HG03378 (cell line): ENCODE measurements around the gene GOLGA6L9.
"Not testable (repeated sequence)": the region's sequence is repeated elsewhere in the genome, so short reads cannot be mapped to it uniquely, and the experiment has no call there.

Source experiments
- ATAC-seq: cut with Tn5 transposase; IDR thresholded peaks from one replicate; pipeline ENCODE4 v1.9.1; 2021; ENCODE audit warnings: mild to moderate bottlenecking, moderate library complexity; ENCODE audit not compliant: unreplicated experiment

GOLGA6L9 gene, protein sequence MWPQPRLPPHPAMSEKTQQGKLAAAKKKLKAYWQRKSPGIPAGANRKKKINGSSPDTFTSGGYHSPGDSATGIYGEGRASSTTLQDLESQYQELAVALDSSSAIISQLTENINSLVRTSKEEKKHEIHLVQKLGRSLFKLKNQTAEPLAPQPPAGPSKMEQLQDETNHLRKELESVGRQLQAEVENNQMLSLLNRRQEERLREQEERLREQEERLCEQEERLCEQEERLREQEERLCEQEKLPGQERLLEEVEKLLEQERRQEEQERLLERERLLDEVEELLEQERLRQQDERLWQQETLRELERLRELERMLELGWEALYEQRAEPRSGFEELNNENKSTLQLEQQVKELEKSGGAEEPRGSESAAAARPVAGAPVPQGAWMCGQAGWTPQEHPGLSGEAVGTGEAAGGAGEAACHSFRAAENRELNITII

GRCh38 chr15:82429693-82430092, at the start of gene GOLGA6L9:
TSS of gene GOLGA6L9 (plus strand) at chr15:82429816. CDS start at chr15:82430080, 264 bp downstream.
- ATAC-seq, result not testable (repeated sequence)

DNA sequence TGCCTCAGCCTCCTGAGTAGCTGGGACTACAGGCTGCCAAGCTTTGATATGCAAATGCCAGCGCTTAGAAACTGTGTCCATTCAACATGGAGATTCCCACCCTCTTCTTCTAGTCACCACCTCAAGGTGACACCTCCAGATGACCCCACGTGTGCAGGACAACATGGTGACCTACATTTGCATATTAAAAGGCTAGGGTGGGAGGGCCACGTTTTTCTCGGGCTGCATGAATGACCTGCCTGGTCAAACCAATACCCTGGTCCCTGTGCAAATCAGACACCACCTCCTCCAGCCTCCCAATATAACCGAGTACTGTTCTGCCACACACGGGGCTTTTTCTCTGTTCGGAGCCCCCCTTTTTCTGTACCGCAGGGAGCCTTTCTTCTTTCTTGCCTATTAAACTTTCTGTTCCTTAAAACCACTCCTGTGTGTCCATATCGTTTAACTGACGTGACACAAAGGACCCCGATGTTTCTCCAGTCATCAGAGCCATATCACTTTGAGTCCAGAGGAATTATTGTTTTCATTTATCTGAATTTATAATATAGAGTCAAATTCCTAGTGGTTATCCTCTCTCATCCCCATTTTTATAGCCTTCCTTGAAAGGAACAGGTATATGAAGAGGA, 48.2 kb upstream of the GOLGA6L9 start:
- not testable (repeated sequence) for ATAC-seq

DNA sequence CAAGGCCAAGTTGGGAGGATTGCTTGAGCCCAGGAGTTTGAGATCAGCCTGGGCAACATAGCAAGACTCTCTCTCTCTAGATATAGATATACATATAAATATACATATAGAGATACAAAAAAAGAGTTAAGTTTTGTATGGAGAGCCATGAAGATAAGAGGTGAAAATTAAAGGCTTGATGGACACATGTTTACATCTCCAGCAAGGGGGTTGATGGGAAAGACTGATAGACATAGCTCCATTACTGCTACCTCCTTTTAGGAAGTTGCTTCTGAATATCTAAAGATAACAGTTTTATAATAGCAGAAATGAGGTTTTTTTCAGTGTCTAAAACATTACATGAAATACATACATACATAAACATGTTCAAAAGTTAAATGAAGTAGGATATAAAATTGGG, 42.4 kb upstream of the GOLGA6L9 start:
- not testable (repeated sequence) for ATAC-seq

DNA sequence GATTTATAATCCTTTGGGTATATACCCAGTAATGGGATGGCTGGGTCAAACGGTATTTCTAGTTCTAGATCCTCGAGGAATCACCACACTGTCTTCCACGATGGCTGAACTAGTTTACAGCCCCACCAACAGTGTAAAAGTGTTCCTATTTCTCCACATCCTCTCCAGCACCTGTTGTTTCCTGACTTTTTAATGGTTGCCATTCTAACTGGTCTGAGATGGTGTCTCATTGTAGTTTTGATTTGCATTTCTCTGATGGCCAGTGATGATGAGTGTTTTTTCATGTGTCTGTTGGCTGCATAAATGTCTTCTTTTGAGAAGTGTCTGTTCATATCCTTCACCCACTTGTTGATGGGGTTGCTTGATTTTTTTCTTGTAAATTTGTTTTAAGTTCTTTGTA, 39.5 kb upstream of the GOLGA6L9 start:
- not testable (repeated sequence) for ATAC-seq

DNA sequence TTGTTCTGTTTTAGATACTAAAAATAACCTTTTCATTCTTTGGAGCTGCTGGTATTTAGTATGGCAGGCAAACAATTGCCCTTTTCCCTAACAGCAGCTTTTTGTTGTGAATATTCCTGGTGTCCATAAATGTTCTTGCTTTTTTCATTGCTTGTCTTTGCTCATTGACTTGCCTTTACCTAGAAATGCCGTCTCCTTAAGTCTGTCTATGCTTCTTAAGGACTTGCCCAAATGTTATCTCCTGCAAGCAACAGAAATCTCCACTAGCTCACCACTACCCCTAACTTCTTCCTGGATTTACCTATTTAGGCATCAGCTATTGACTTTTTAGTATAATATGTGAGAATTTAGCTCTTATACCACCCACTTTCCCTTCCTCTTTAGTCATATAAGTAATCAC, 37.5 kb upstream of the GOLGA6L9 start:
- ATAC-seq, result not testable (repeated sequence)

GRCh38 chr15:82393671-82394070, 35.9 kb upstream of the GOLGA6L9 start:
- no peak for ATAC-seq

DNA sequence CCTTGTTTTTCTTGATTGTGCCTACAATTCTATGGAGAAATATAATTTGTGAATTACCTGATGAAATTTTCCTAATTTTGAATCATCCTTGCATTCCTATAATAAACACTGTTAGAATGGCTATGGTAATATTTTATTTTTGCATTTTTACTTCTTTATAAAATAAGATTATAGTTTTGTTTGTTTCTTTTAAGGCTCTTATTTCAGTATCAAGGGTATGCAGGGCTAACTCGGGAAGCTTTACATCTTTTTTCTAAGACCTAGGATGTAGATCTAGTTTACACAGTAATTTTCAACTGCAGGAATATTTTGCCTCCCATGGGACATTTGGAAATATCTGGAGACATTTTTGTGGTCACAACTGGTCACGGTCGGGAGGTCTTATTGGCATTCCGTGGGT, 33.8 kb upstream of the GOLGA6L9 start:
- ATAC-seq, result not testable (repeated sequence)

DNA sequence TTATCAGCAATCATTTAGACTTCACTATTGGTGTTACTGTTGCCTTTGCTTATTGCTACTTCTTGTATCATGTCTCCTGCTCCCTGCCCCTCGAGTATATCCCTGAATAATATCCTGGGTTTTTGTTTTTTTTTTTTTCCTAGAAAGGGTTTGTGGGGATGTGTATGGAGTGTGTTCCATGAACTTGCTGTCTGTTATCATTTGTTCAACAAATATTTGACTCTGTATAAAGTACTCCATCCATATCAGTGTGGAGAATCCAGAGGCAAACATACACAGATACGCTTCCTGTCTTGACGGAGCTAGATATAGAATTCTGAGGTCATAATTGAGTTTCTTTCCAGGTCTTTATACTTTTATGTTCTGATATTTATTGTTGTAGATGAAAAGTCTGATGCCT, 31.8 kb upstream of the GOLGA6L9 start:
- ATAC-seq, result no peak

GRCh38 chr15:82398785-82399184, 30.8 kb upstream of the GOLGA6L9 start:
- no peak for ATAC-seq

- ATAC-seq, result not testable (repeated sequence)
Measured at GRCh38 chr15:82399366-82400103, 30.1 kb upstream of the GOLGA6L9 start.

- not testable (repeated sequence) for ATAC-seq
Measured at GRCh38 chr15:82401918-82402317, 27.7 kb upstream of the GOLGA6L9 start.

GRCh38 chr15:82402341-82402740, 27.3 kb upstream of the GOLGA6L9 start:
- not testable (repeated sequence) for ATAC-seq

DNA sequence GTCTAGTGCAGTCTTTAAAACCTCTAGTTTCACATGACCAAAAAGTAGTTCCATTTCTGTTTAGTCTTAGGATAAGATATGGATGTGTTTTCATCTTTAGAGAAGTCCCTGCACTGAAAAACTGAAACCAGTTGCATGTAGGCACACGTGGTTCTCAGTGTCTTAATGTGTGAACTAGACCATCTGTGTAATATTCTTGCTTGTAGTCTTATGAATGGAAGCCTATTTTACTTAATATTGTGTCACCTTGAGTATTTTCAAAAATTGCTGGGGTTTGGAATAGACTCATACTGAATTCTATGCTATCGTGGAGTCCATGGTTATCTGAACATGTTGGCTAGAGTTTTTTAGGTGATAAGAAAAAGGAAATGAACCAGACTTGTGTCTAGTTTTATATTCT, 23.4 kb upstream of the GOLGA6L9 start:
- not testable (repeated sequence) for ATAC-seq

DNA sequence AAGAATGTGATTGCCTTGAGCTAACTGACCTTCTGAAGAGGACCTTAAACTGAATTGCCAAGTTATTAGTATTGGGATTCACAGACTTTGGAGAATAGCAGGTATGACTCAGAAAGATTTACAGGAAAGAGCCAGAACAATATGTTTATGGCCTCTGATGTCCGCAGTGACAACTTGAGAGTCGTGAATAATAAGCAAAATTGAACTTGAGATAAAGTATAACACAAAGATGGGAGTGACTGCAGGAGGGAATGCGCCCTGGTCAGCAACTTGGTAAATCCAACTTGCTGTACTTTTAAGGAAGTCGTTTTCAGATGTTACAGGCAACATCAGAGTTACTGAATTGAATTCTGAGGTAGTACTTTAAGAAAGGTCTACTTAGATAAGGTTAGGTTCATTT, 19.3 kb upstream of the GOLGA6L9 start:
- ATAC-seq, result not testable (repeated sequence)

GRCh38 chr15:82411595-82411994, 18.0 kb upstream of the GOLGA6L9 start:
- not testable (repeated sequence) for ATAC-seq

GRCh38 chr15:82414525-82415191, 15.0 kb upstream of the GOLGA6L9 start:
- not testable (repeated sequence) for ATAC-seq

- not testable (repeated sequence) for ATAC-seq
Measured at GRCh38 chr15:82420516-82420915, 9.1 kb upstream of the GOLGA6L9 start.

- ATAC-seq, result not testable (repeated sequence)
Measured at GRCh38 chr15:82420966-82421365, 8.7 kb upstream of the GOLGA6L9 start.

DNA sequence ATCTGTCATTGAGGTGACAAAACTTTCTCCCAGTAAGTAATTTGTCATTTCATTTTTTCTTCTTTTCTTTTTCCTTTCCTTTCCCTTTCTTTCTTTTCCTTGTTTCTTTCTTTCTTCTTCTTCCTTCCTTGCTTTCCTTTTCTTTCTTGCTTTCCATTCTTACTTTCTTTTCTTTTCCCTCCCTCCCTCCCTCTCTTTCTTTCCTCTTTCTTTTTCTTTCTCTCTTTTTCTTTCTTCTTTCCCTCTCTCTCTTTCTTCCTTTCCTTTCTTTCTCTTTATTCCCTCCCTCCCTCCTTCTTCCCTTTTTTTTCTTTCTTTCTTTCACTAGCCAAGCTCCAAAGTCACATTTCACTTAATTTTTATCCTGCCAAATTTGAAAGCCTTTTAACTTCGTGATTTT, 2.5 kb upstream of the GOLGA6L9 start:
- not testable (repeated sequence) for ATAC-seq

DNA sequence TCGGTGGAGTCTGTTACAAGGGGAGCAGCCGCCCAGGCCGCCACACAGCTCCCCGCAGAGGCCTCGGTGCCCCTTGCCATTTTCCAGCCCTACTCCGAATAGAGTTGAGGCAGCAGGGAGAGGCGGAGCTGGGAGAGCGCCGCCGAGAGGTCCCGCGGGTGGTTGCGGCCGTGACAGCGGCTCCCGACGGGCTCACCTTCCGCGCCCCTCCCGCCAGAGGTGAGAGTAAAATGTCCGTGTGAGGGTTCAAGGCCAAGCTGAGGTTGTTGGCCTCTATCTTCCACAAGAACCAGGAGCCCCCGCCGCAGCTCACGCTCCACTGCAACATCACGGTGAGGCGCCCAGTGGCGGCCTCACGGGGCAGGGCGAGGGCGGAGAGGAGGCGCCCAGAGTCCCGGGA, 15.8 kb downstream of the GOLGA6L9 start:
- not testable (repeated sequence) for ATAC-seq

DNA sequence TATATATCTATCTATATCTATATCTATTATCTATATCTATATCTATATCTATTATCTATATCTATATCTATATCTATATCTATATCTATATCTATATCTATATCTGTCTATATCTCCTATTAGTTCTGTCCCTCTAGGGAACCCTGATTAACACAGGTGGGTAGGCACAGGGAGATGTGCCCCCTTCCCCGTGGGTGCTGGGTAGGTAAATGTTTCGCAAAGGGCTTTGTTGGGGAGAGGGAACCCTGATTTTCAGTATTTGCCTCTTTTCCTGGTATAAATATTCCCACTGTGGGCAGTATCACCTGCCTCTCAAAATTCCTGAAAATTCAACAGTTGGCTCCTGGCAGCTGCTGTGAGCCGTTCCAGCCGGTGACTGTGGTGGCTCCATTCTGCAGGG, 27.7 kb downstream of the GOLGA6L9 start:
- ATAC-seq, result not testable (repeated sequence)
